Measurements from ENCODE around the gene CCDC51.

DNA sequence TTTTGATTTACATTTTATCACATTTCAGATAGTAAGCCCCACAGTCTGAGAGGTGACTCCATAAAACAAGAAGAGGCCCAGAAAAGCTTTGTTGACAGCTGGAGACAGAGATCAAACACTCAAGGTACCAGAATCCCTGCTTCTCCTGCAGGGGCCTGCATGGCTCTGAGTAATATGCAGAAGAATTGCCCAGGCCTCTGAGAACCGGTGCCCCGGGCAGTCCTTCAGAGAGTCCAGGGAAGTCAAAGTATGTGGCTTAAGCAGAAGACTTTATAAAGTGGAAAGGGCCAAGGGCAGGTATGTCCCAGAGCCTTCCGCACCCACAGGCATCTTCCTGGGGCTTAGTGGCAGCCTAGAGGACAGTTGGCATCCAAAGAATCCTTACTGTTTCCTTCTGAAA is 19.4 kb upstream of the CCDC51 start:
- no peak for TF ChIP-seq EZH2 (IDR thresholded peaks at IDR 0.05; ENCODE audit: borderline replicate concordance, insufficient read depth, low read length, poor library complexity, severe bottlenecking)
- no peak for TF ChIP-seq CTCF (IDR thresholded peaks at IDR 0.05; ENCODE audit: poor library complexity, severe bottlenecking)
- no peak for TF ChIP-seq REST (IDR thresholded peaks at IDR 0.05; ENCODE audit: borderline replicate concordance)
- TF ChIP-seq TAF1 (IDR thresholded peaks at IDR 0.05; ENCODE audit: low read depth): no peak
